HG03039 (cell line): ENCODE data around the gene MTERF4.

Experiments used
- ATAC-seq: cut with Tn5 transposase; IDR thresholded peaks from one replicate; pipeline ENCODE4 v1.9.1; 2021; ENCODE audit warnings: mild to moderate bottlenecking, moderate library complexity; ENCODE audit not compliant: unreplicated experiment

Gene MTERF4

GRCh38 chr2:241071677-241072111 is 30.4 kb downstream of the MTERF4 start:
- ATAC-seq: no peak

- ATAC-seq: no peak
These were observed 31.0 kb downstream of the MTERF4 start for GRCh38 chr2:241070811-241071676.

- ATAC-seq: no peak
These were observed 31.7 kb downstream of the MTERF4 start for GRCh38 chr2:241070361-241070760.

- ATAC-seq: no peak
These were observed 32.2 kb downstream of the MTERF4 start for GRCh38 chr2:241069821-241070281.

- ATAC-seq: no peak
These were observed 32.9 kb downstream of the MTERF4 start for GRCh38 chr2:241068942-241069810.

GRCh38 chr2:241068136-241068941 is 33.7 kb downstream of the MTERF4 start:
- no peak for ATAC-seq

- no peak for ATAC-seq
These were observed 34.5 kb downstream of the MTERF4 start for GRCh38 chr2:241067501-241068135.

GRCh38 chr2:241066893-241067341 is 35.2 kb downstream of the MTERF4 start:
- no peak for ATAC-seq

GRCh38 chr2:241066171-241066892 is 35.8 kb downstream of the MTERF4 start:
- ATAC-seq: no peak

GRCh38 chr2:241065355-241065803 is 36.7 kb downstream of the MTERF4 start:
- ATAC-seq: no peak

- ATAC-seq: no peak
These were observed 37.2 kb downstream of the MTERF4 start for GRCh38 chr2:241064802-241065354.

- ATAC-seq: no peak
These were observed 37.9 kb downstream of the MTERF4 start for GRCh38 chr2:241064008-241064801.

GRCh38 chr2:241063587-241063986 is 38.5 kb downstream of the MTERF4 start:
- no peak for ATAC-seq

- no peak for ATAC-seq
These were observed 39.0 kb downstream of the MTERF4 start for GRCh38 chr2:241063093-241063551.

GRCh38 chr2:241062389-241063092 is 39.5 kb downstream of the MTERF4 start:
- ATAC-seq: no peak

- no peak for ATAC-seq
These were observed 40.8 kb downstream of the MTERF4 start for GRCh38 chr2:241061275-241061674.

GRCh38 chr2:241053576-241054251 is 48.4 kb downstream of the MTERF4 start:
- no peak for ATAC-seq
